ENCODE results near the gene IGSF21. TPM values are rescaled to one million over a fixed set of nuclear protein-coding genes. Genes with fewer than 3 reads are reported as not detected.

Gene IGSF21
- total RNA-seq, 4 donors from 2014 or later: 4.7 to 10.2 (median 5.9) TPM

- Histone ChIP-seq H3K4me3 (no peak overlapping the region), H3K36me3 (no peaks in the 10 kb centered on the region), H3K27ac (no peak overlapping the region), H3K27me3 (no peaks in the 10 kb centered on the region), H3K9me3 (peaks cover 0 to under 1% (median 0%) of the 10 kb centered on the region in 4 donors), H3K4me1 (no peaks in the 10 kb centered on the region)
- no peak for DNase-seq (ENCODE audit: low spot score in 2 of 2)
- 50 to 58% methylated on average over 4 of the region's 4 CpGs for WGBS, 2 donors
- no peak for TF ChIP-seq POLR2A (IDR thresholded peaks at IDR 0.05)
- no peak for TF ChIP-seq EP300 (IDR thresholded peaks at IDR 0.05)
- no peak for TF ChIP-seq CTCF (IDR thresholded peaks at IDR 0.05)
Measured at GRCh38 chr1:18261891-18262290, 154.3 kb downstream of the IGSF21 start.

GRCh38 chr1:18262726-18263125 is 155.1 kb downstream of the IGSF21 start:
- H3K27ac ChIP-seq: no peak overlapping the region
- H3K4me1 ChIP-seq: no peaks in the 10 kb centered on the region
- H3K27me3 ChIP-seq: no peaks in the 10 kb centered on the region
- DNase-seq (ENCODE audit: low spot score in 2 of 2): no peak
- no peak overlapping the region for H3K4me3 ChIP-seq
- TF ChIP-seq CTCF (IDR thresholded peaks at IDR 0.05) (no peak), EP300 (IDR thresholded peaks at IDR 0.05) (no peak), POLR2A (IDR thresholded peaks at IDR 0.05) (no peak)
- H3K9me3 ChIP-seq: no peaks in the 10 kb centered on the region
- 19 to 25% methylated on average over 6 of the region's 6 CpGs for WGBS, 2 donors
- H3K36me3 ChIP-seq: no peaks in the 10 kb centered on the region

GRCh38 chr1:18263547-18264120 is 156.0 kb downstream of the IGSF21 start:
- H3K9me3 ChIP-seq: peaks cover 0 to 2% (median 0%) of the 10 kb centered on the region in 4 donors
- no peaks in the 10 kb centered on the region for H3K36me3 ChIP-seq
- no peaks in the 10 kb centered on the region for H3K4me1 ChIP-seq
- no peak for DNase-seq (ENCODE audit: low spot score in 2 of 2)
- WGBS, 2 donors: 56 to 57% methylated on average over 5 of the region's 5 CpGs
- no peak overlapping the region for H3K4me3 ChIP-seq
- H3K27ac ChIP-seq: no peak overlapping the region
- no peak for TF ChIP-seq CTCF (IDR thresholded peaks at IDR 0.05)
- TF ChIP-seq EP300 (IDR thresholded peaks at IDR 0.05): no peak
- TF ChIP-seq POLR2A (IDR thresholded peaks at IDR 0.05): no peak
- no peaks in the 10 kb centered on the region for H3K27me3 ChIP-seq

- Histone ChIP-seq H3K36me3 (no peaks in the 10 kb centered on the region), H3K27me3 (no peaks in the 10 kb centered on the region), H3K27ac (no peak overlapping the region), H3K4me1 (no peaks in the 10 kb centered on the region), H3K9me3 (peaks cover 0 to 4% (median 0%) of the 10 kb centered on the region in 4 donors), H3K4me3 (no peak overlapping the region)
- no peak for DNase-seq (ENCODE audit: low spot score in 2 of 2)
- no peak for TF ChIP-seq CTCF (IDR thresholded peaks at IDR 0.05)
- no peak for TF ChIP-seq EP300 (IDR thresholded peaks at IDR 0.05)
- no peak for TF ChIP-seq POLR2A (IDR thresholded peaks at IDR 0.05)
- whole genome bisulfite sequencing, 2 donors: 64 to 73% methylated on average over 6 of the region's 6 CpGs
Measured at GRCh38 chr1:18264450-18265039, 156.9 kb downstream of the IGSF21 start.

- H3K27me3 ChIP-seq: no peaks in the 10 kb centered on the region
- TF ChIP-seq EP300 (IDR thresholded peaks at IDR 0.05) (no peak), POLR2A (IDR thresholded peaks at IDR 0.05) (no peak), CTCF (IDR thresholded peaks at IDR 0.05) (no peak)
- 63 to 68% methylated on average over 9 of the region's 9 CpGs for WGBS, 2 donors
Measured at GRCh38 chr1:18265641-18266040, 158.0 kb downstream of the IGSF21 start.

More at GRCh38 chr1:18265641-18266040, 158.0 kb downstream of the IGSF21 start:
- no peaks in the 10 kb centered on the region for H3K36me3 ChIP-seq
- H3K9me3 ChIP-seq: peaks cover 0 to 4% (median 0%) of the 10 kb centered on the region in 4 donors
- H3K27ac ChIP-seq: no peak overlapping the region
- H3K4me3 ChIP-seq: no peak overlapping the region
- no peak for DNase-seq (ENCODE audit: low spot score in 2 of 2)
- H3K4me1 ChIP-seq: no peaks in the 10 kb centered on the region

All from tibial nerve (tissue), 4 donors.